Trophoblast cell (in vitro differentiated cells and primary cell): ENCODE data around the gene RHOBTB3.

Experiments used
- DNase-seq, 2 donors: peaks; one replicate each; pipeline ENCODE4 v3.0.0-alpha.2; 2016
- H2AFZ ChIP-seq: 2 replicates; pipeline ENCODE4 v1.6.1; 2013; ENCODE audit warnings: low read length, moderate library complexity, mild to moderate bottlenecking; ENCODE audit not compliant: insufficient read depth, poor library complexity
- H2AK5ac ChIP-seq: 2 replicates; pipeline ENCODE4 v1.6.1; 2013; ENCODE audit warnings: mild to moderate bottlenecking, low read length
- H2BK120ac ChIP-seq: 2 replicates; pipeline ENCODE4 v1.6.1; 2013; ENCODE audit warnings: low read length, mild to moderate bottlenecking, moderate library complexity; ENCODE audit not compliant: insufficient read depth, poor library complexity
- H2BK12ac ChIP-seq: 2 replicates; pipeline ENCODE4 v1.6.1; 2013; ENCODE audit warnings: mild to moderate bottlenecking, low read length, moderate library complexity
- H2BK5ac ChIP-seq: 2 replicates; pipeline ENCODE4 v1.6.1; 2013; ENCODE audit warnings: low read length, low read depth, moderate library complexity, mild to moderate bottlenecking; ENCODE audit not compliant: poor library complexity
- H3K14ac ChIP-seq: 2 replicates; pipeline ENCODE4 v1.6.1; 2013; ENCODE audit warnings: mild to moderate bottlenecking, low read length
- H3K18ac ChIP-seq: 2 replicates; pipeline ENCODE4 v1.6.1; 2013; ENCODE audit warnings: mild to moderate bottlenecking, low read length
- H3K23ac ChIP-seq: 2 replicates; pipeline ENCODE4 v1.6.1; 2013; ENCODE audit warnings: low read length
- H3K27ac ChIP-seq: 2 replicates; pipeline ENCODE4 v1.5.1; 2013; ENCODE audit warnings: low read depth, mild to moderate bottlenecking, inconsistent platforms, low read length, moderate library complexity
- H3K27me3 ChIP-seq: 2 replicates; pipeline ENCODE4 v1.6.1; 2013; ENCODE audit warnings: inconsistent platforms, mild to moderate bottlenecking, low read length, moderate library complexity; ENCODE audit not compliant: insufficient read depth
- H3K36me3 ChIP-seq, 2 experiments: 1 replicate in 1 of 2; 2 replicates in 1 of 2; pipeline ENCODE4 v1.6.1; 2013; ENCODE audit warnings: low read length in 2 of 2, mild to moderate bottlenecking in 2 of 2, moderate library complexity in 1 of 2; ENCODE audit not compliant: insufficient read depth in 2 of 2, control insufficient read depth in 1 of 2
- H3K4ac ChIP-seq: 2 replicates; pipeline ENCODE4 v1.6.1; 2013; ENCODE audit warnings: low read depth, mild to moderate bottlenecking, low read length, moderate library complexity
- H3K4me1 ChIP-seq, 2 experiments: 1 replicate in 1 of 2; 2 replicates in 1 of 2; pipeline ENCODE4 v1.6.1; 2013; ENCODE audit warnings: low read length in 2 of 2, mild to moderate bottlenecking in 2 of 2, moderate library complexity in 1 of 2; ENCODE audit not compliant: insufficient read depth in 2 of 2, control insufficient read depth in 1 of 2
- H3K4me2 ChIP-seq: 2 replicates; pipeline ENCODE4 v1.6.1; 2013; ENCODE audit warnings: inconsistent platforms, mild to moderate bottlenecking, low read length, moderate library complexity
- H3K4me3 ChIP-seq: 2 replicates; pipeline ENCODE4 v1.5.1; 2013; ENCODE audit warnings: mild to moderate bottlenecking, low read depth, low read length, inconsistent platforms
- H3K79me1 ChIP-seq: one replicate; pipeline ENCODE4 v1.6.1; 2013; ENCODE audit warnings: low read length
- H3K79me2 ChIP-seq: 2 replicates; pipeline ENCODE4 v1.6.1; 2013; ENCODE audit warnings: low read length, mild to moderate bottlenecking; ENCODE audit not compliant: control insufficient read depth, insufficient read depth, poor library complexity
- H3K9ac ChIP-seq: 2 replicates; pipeline ENCODE4 v1.6.1; 2013; ENCODE audit warnings: mild to moderate bottlenecking, low read length
- H3K9me3 ChIP-seq: 2 replicates; pipeline ENCODE4 v1.6.1; 2013; ENCODE audit warnings: low read depth, mild to moderate bottlenecking, control low read depth, inconsistent platforms, low read length; ENCODE audit not compliant: insufficient read depth
- H4K12ac ChIP-seq: 2 replicates; pipeline ENCODE4 v1.6.1; 2013; ENCODE audit warnings: low read depth, mild to moderate bottlenecking, low read length, moderate library complexity
- H4K8ac ChIP-seq: 2 replicates; pipeline ENCODE4 v1.6.1; 2013; ENCODE audit warnings: low read depth, mild to moderate bottlenecking, low read length, moderate library complexity
- H4K91ac ChIP-seq: one replicate; pipeline ENCODE4 v1.6.1; 2013; ENCODE audit warnings: low read depth, mild to moderate bottlenecking, low read length, moderate library complexity
- WGBS: extraction: QIAGEN DNeasy Blood & Tissue Kit; methylation state at CpG from one replicate; pipeline ENCODE4 v1.1.7; 2013; ENCODE audit warnings: missing lambda C conversion rate; ENCODE audit not compliant: insufficient read length, insufficient coverage; ENCODE audit errors: extremely low coverage; 5-methylcytosine and 5-hydroxymethylcytosine counted together

The RHOBTB3 gene

GRCh38 chr5:95781101-95781583 is 50.0 kb downstream of the RHOBTB3 start:
- no peak overlapping the region for H2BK5ac ChIP-seq
- no peak overlapping the region for H3K4me2 ChIP-seq
- no peaks in the 10 kb centered on the region for H3K79me2 ChIP-seq
- peaks cover 36 to 47% of the 10 kb centered on the region in 2 experiments for H3K36me3 ChIP-seq
- H3K23ac ChIP-seq = no peak overlapping the region
- H3K4ac ChIP-seq = no peak overlapping the region
- no peak overlapping the region for H3K18ac ChIP-seq
- H4K8ac ChIP-seq = no peak overlapping the region
- peaks cover 2% of the 10 kb centered on the region for H3K79me1 ChIP-seq
- no peak overlapping the region for H3K4me3 ChIP-seq
- H3K4me1 ChIP-seq = peaks cover 0 to 2% of the 10 kb centered on the region in 2 experiments
- no peak overlapping the region for H3K27ac ChIP-seq
- DNase-seq = peak; percentile 89 to 95
- no peak overlapping the region for H2BK120ac ChIP-seq
- no peak overlapping the region for H4K12ac ChIP-seq
- H3K9me3 ChIP-seq = no peaks in the 10 kb centered on the region
- no peak overlapping the region for H3K14ac ChIP-seq
- no CpG with 5 or more reads among the region's 4 CpGs for WGBS
- no peak overlapping the region for H4K91ac ChIP-seq
- no peak overlapping the region for H2AFZ ChIP-seq
- no peak overlapping the region for H3K9ac ChIP-seq
- H3K27me3 ChIP-seq = no peaks in the 10 kb centered on the region
- H2BK12ac ChIP-seq = no peak overlapping the region
- no peak overlapping the region for H2AK5ac ChIP-seq

DNA sequence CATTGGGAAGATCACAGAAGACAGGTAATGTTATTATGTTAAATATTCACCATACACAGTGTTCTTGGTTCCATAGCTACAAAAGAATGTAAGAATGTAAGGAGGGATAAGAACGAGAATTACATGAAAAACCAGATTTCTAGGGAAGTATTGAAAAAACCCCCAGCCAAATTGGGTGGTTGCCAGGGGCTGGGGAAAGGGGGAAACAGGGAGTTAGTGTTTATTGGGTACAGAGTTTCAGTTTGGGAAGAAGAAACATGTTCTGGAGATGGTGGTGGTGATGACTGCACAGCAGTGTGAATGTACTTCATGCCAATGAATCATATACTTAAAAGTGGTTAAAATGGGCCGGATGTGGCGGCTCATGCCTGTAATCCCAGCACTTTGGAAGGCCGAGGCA is 51.0 kb downstream of the RHOBTB3 start:
- no peak overlapping the region for H3K4me3 ChIP-seq
- no peaks in the 10 kb centered on the region for H3K79me2 ChIP-seq
- H4K12ac ChIP-seq = no peak overlapping the region
- no peak overlapping the region for H2AFZ ChIP-seq
- no peaks in the 10 kb centered on the region for H3K9me3 ChIP-seq
- H2BK12ac ChIP-seq = no peak overlapping the region
- no peak overlapping the region for H3K27ac ChIP-seq
- no peak overlapping the region for H2BK120ac ChIP-seq
- no peaks in the 10 kb centered on the region for H3K27me3 ChIP-seq
- H3K18ac ChIP-seq = no peak overlapping the region
- peaks cover 2% of the 10 kb centered on the region for H3K79me1 ChIP-seq
- H3K4me2 ChIP-seq = no peak overlapping the region
- peaks cover 0 to 2% of the 10 kb centered on the region in 2 experiments for H3K4me1 ChIP-seq
- H4K91ac ChIP-seq = no peak overlapping the region
- WGBS = no CpG with 5 or more reads among the region's 4 CpGs
- no peak overlapping the region for H3K9ac ChIP-seq
- H2AK5ac ChIP-seq = no peak overlapping the region
- no peak overlapping the region for H4K8ac ChIP-seq
- H3K36me3 ChIP-seq = peaks cover 33 to 43% of the 10 kb centered on the region in 2 experiments
- H3K23ac ChIP-seq = no peak overlapping the region
- H2BK5ac ChIP-seq = no peak overlapping the region
- H3K4ac ChIP-seq = no peak overlapping the region
- H3K14ac ChIP-seq = no peak overlapping the region
- peak; percentile 67 to 88 for DNase-seq

DNA sequence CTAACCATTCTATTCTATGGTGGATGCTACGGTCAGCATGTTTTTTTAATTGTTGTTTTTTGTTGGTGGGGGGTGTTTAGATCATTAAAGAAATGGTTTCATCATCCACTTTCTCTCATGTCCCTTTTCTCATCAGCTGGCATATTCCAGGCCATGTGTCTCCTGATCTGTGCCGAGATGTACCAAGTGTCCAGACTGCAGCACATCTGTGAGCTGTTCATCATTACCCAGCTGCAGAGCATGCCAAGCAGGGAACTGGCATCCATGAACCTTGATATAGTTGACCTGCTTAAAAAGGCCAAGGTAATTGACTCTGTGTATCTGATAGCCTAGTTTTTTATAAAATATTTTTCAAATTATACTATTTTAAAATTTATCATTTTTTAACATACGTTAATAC is 52.5 kb downstream of the RHOBTB3 start:
- no peak overlapping the region for H3K23ac ChIP-seq
- DNase-seq = no peak
- H4K8ac ChIP-seq = no peak overlapping the region
- H3K79me1 ChIP-seq = peaks cover 2% of the 10 kb centered on the region
- H3K4ac ChIP-seq = no peak overlapping the region
- no peak overlapping the region for H2BK12ac ChIP-seq
- H2BK120ac ChIP-seq = no peak overlapping the region
- H3K36me3 ChIP-seq = peaks cover 30 to 44% of the 10 kb centered on the region in 2 experiments
- no peak overlapping the region for H3K27ac ChIP-seq
- no peak overlapping the region for H3K18ac ChIP-seq
- H4K12ac ChIP-seq = no peak overlapping the region
- H3K79me2 ChIP-seq = no peaks in the 10 kb centered on the region
- H3K4me1 ChIP-seq = peaks cover 0 to 5% of the 10 kb centered on the region in 2 experiments
- no peak overlapping the region for H2AFZ ChIP-seq
- no peak overlapping the region for H4K91ac ChIP-seq
- no peak overlapping the region for H3K4me3 ChIP-seq
- no peak overlapping the region for H3K9ac ChIP-seq
- no peaks in the 10 kb centered on the region for H3K27me3 ChIP-seq
- H2AK5ac ChIP-seq = no peak overlapping the region
- H3K9me3 ChIP-seq = no peaks in the 10 kb centered on the region
- H3K14ac ChIP-seq = no peak overlapping the region
- WGBS = no CpG with 5 or more reads among the region's 3 CpGs
- H3K4me2 ChIP-seq = no peak overlapping the region
- no peak overlapping the region for H2BK5ac ChIP-seq

GRCh38 chr5:95784514-95785302 is 53.6 kb downstream of the RHOBTB3 start:
- no peak overlapping the region for H4K12ac ChIP-seq
- H2BK120ac ChIP-seq = no peak overlapping the region
- peaks cover 24 to 34% of the 10 kb centered on the region in 2 experiments for H3K36me3 ChIP-seq
- no peaks in the 10 kb centered on the region for H3K27me3 ChIP-seq
- no peak overlapping the region for H3K4ac ChIP-seq
- H2BK12ac ChIP-seq = no peak overlapping the region
- H3K27ac ChIP-seq = no peak overlapping the region
- no peak overlapping the region for H3K18ac ChIP-seq
- H3K14ac ChIP-seq = no peak overlapping the region
- no peaks in the 10 kb centered on the region for H3K9me3 ChIP-seq
- no peak overlapping the region for H2AK5ac ChIP-seq
- H3K79me2 ChIP-seq = no peaks in the 10 kb centered on the region
- no peak overlapping the region for H4K8ac ChIP-seq
- H2AFZ ChIP-seq = no peak overlapping the region
- DNase-seq = peak in 1 of 2 donors; percentile 78
- WGBS = no CpG with 5 or more reads among the region's 9 CpGs
- no peak overlapping the region for H4K91ac ChIP-seq
- peaks cover 0 to 5% of the 10 kb centered on the region in 2 experiments for H3K4me1 ChIP-seq
- no peak overlapping the region for H3K23ac ChIP-seq
- H3K9ac ChIP-seq = no peak overlapping the region
- H3K4me2 ChIP-seq = no peak overlapping the region
- H3K79me1 ChIP-seq = peaks cover 3% of the 10 kb centered on the region
- no peak overlapping the region for H3K4me3 ChIP-seq
- H2BK5ac ChIP-seq = no peak overlapping the region
